ENCODE measurements around the gene GMDS. TPM values are rescaled to one million over a fixed set of nuclear protein-coding genes. Genes with fewer than 3 reads are reported as not detected.

GMDS gene
- total and polyA plus RNA-seq, 2 of the 8 experiments (the other 6 are each of a cell fraction or from before 2014, with no cell fraction given) = 16.8 to 50.0 TPM

DNA sequence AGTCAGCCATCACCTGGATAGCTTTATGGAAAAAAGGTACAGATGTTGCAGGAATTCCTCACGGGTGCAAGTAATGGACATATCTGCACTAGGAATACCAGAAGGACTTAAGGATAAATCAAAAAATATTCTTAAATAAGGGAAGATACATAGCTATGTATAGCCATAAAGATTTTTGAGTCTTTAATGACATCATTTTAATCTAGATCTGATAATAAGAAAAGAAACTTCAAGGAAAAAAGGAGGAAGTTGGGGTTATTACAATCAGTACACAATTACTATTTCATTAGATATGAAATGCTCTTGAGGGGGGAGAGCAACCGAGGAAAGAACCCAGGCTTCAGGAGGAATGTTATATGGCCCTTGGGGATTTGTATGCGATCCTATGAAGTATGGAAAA is 525.5 kb downstream of the GMDS start (continued):
- TF ChIP-seq, protein P1, sequence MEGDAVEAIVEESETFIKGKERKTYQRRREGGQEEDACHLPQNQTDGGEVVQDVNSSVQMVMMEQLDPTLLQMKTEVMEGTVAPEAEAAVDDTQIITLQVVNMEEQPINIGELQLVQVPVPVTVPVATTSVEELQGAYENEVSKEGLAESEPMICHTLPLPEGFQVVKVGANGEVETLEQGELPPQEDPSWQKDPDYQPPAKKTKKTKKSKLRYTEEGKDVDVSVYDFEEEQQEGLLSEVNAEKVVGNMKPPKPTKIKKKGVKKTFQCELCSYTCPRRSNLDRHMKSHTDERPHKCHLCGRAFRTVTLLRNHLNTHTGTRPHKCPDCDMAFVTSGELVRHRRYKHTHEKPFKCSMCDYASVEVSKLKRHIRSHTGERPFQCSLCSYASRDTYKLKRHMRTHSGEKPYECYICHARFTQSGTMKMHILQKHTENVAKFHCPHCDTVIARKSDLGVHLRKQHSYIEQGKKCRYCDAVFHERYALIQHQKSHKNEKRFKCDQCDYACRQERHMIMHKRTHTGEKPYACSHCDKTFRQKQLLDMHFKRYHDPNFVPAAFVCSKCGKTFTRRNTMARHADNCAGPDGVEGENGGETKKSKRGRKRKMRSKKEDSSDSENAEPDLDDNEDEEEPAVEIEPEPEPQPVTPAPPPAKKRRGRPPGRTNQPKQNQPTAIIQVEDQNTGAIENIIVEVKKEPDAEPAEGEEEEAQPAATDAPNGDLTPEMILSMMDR (IDR thresholded peaks at IDR 0.05; ENCODE audit: control extremely low read depth in 1 of 3, insufficient read depth in 1 of 3, low read depth in 1 of 3, low read length in 3 of 3) = no peak
- no peak for TF ChIP-seq BACH1 (IDR thresholded peaks at IDR 0.05; ENCODE audit: low read length)
